T47D (cell line): ENCODE measurements around the gene LRRIQ1.
A peak's percentile ranks its signal among the peaks of the same experiment; 100 is the strongest.

Source experiments
- DNase-seq, 2 experiments: peaks; one replicate each; pipeline versions ENCODE4 v3.0.0 to v3.0.0-alpha.2; 2011 to 2012; ENCODE audit warnings: low read depth in 1 of 2, low spot score in 1 of 2
- JUND ChIP-seq: IDR thresholded peaks from 2 replicates; pipeline ENCODE4 v1.6.1; 2012; ENCODE audit warnings: low read depth
- in situ Hi-C: cut with HindIII; loops from 2 replicates; pipeline ENCODE4 v1.10.0; 2016; ENCODE audit warnings: low sequenced_read_pairs, low pct_unique_long_range_greater_than_20kb

LRRIQ1 gene

GRCh38 chr12:85017133-85017532 is 19.0 kb upstream of the LRRIQ1 start:
- TF ChIP-seq JUND = no peak
- DNase-seq = no peak
- in situ Hi-C loops = no loop called here

- in situ Hi-C loops = no loop called here
- no peak for TF ChIP-seq JUND
- no peak for DNase-seq
Observed at GRCh38 chr12:85017618-85018017, 18.5 kb upstream of the LRRIQ1 start.

GRCh38 chr12:85018098-85018497 is 18.1 kb upstream of the LRRIQ1 start:
- TF ChIP-seq JUND = no peak
- in situ Hi-C loops = no loop called here
- no peak for DNase-seq

GRCh38 chr12:85029456-85029855 is 6.7 kb upstream of the LRRIQ1 start:
- no peak for TF ChIP-seq JUND
- in situ Hi-C loops = loop anchor here (25.0 kb wide), 1 partner anchor 142 kb away; no protein-coding TSS in a partner anchor
- DNase-seq = peak; percentile 11 to 45

- no peak for TF ChIP-seq JUND
- in situ Hi-C loops = loop anchor here (25.0 kb wide), 1 partner anchor 149 kb away; no protein-coding TSS in a partner anchor
- DNase-seq = no peak
Observed at GRCh38 chr12:85036733-85037132, 582 bp downstream of the LRRIQ1 start.

- DNase-seq = peak in 1 of 2 experiments; percentile 40
- TF ChIP-seq JUND = no peak; the same call in 1 of the 2 replicates
- in situ Hi-C loops = loop anchor here (25.0 kb wide), 1 partner anchor 154 kb away; no protein-coding TSS in a partner anchor
Observed at GRCh38 chr12:85041395-85041794, 5.2 kb downstream of the LRRIQ1 start.

- in situ Hi-C loops = loop anchor here (25.0 kb wide), 1 partner anchor 157 kb away; no protein-coding TSS in a partner anchor
- TF ChIP-seq JUND = no peak
Observed at GRCh38 chr12:85043829-85044228, 7.7 kb downstream of the LRRIQ1 start.

GRCh38 chr12:85057370-85057963 is 21.3 kb downstream of the LRRIQ1 start:
- DNase-seq = peak; percentile 23 to 79
- no peak for TF ChIP-seq JUND
- in situ Hi-C loops = no loop called here

More at GRCh38 chr12:85043829-85044228, 7.7 kb downstream of the LRRIQ1 start:
- DNase-seq = no peak

GRCh38 chr12:85058339-85058738 is 22.2 kb downstream of the LRRIQ1 start:
- in situ Hi-C loops = no loop called here
- no peak for TF ChIP-seq JUND
- no peak for DNase-seq

GRCh38 chr12:85059594-85059993 is 23.4 kb downstream of the LRRIQ1 start:
- TF ChIP-seq JUND = no peak
- in situ Hi-C loops = no loop called here

GRCh38 chr12:85060916-85061315 is 24.8 kb downstream of the LRRIQ1 start:
- no peak for DNase-seq
- no peak for TF ChIP-seq JUND
- in situ Hi-C loops = no loop called here

More at GRCh38 chr12:85059594-85059993, 23.4 kb downstream of the LRRIQ1 start:
- DNase-seq = no peak

- TF ChIP-seq JUND = no peak
- DNase-seq = no peak
- in situ Hi-C loops = no loop called here
Observed at GRCh38 chr12:85065837-85066482, 29.8 kb downstream of the LRRIQ1 start.

- in situ Hi-C loops = no loop called here
Observed at GRCh38 chr12:85072826-85073225, 36.7 kb downstream of the LRRIQ1 start.

More at GRCh38 chr12:85072826-85073225, 36.7 kb downstream of the LRRIQ1 start:
- no peak for TF ChIP-seq JUND
- DNase-seq = no peak
